Skeletal muscle satellite cell (primary cell): ENCODE data around the gene INO80E.

Experiments
- H3K27me3 ChIP-seq: 2 replicates; pipeline ENCODE4 v1.7.0; 2013; ENCODE audit warnings: low read length; ENCODE audit not compliant: control insufficient read depth, insufficient read depth
- H3K36me3 ChIP-seq: 2 replicates; pipeline ENCODE4 v1.7.0; 2013; ENCODE audit warnings: mild to moderate bottlenecking, control low read depth, low read length; ENCODE audit not compliant: insufficient read depth
- H3K4me1 ChIP-seq: 2 replicates; pipeline ENCODE4 v1.7.0; 2013; ENCODE audit warnings: low read length; ENCODE audit not compliant: control insufficient read depth, insufficient read depth
- H3K4me2 ChIP-seq: 2 replicates; pipeline ENCODE4 v1.7.0; 2013; ENCODE audit warnings: mild to moderate bottlenecking, low read length
- H3K4me3 ChIP-seq: 2 replicates; pipeline ENCODE4 v1.7.0; 2013; ENCODE audit warnings: low read length
- H3K9ac ChIP-seq: 2 replicates; pipeline ENCODE4 v1.7.0; 2013; ENCODE audit warnings: mild to moderate bottlenecking, low read depth, low read length, moderate library complexity
- H3K9me3 ChIP-seq: replicated peaks from 2 replicates; pipeline ENCODE4 v1.7.0; 2013; ENCODE audit warnings: mild to moderate bottlenecking, control low read depth, low read length

The INO80E gene

GRCh38 chr16:29996766-29997250, 767 bp downstream of the INO80E start:
- Histone ChIP-seq H3K4me3 (peak overlapping the region; percentile 78), H3K4me2 (peak overlapping the region; percentile 88), H3K9ac (peak overlapping the region; percentile 84), H3K9me3 (no peaks in the 10 kb centered on the region), H3K36me3 (peaks cover 37% of the 10 kb centered on the region), H3K27me3 (no peaks in the 10 kb centered on the region), H3K4me1 (peaks cover 20% of the 10 kb centered on the region)

DNA sequence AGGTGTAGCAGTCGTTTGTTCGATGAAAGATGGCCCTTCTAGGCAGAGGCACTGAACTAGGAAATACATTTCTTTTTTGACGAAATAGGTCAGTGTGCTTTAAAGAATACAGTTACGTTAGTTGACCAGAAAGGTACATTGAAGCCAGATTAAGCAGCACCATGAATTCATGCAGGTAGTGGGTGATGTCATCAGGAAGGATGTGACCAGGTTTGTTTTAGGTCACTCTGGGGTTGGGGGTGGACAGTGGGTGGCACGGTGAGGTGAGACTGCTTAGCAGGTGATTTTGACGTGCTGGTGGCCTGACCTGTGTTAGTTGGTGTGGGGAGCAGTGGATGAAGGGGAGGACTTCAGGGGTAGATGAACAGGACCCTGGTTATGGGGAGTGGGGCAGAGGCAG, 3.6 kb downstream of the INO80E start:
- peaks cover 16% of the 10 kb centered on the region for H3K4me1 ChIP-seq
- H3K9ac ChIP-seq: no peak overlapping the region
- no peak overlapping the region for H3K4me3 ChIP-seq
- H3K4me2 ChIP-seq: no peak overlapping the region
- peaks cover 26% of the 10 kb centered on the region for H3K36me3 ChIP-seq
- no peaks in the 10 kb centered on the region for H3K27me3 ChIP-seq
- H3K9me3 ChIP-seq: no peaks in the 10 kb centered on the region

- Histone ChIP-seq H3K9me3 (no peaks in the 10 kb centered on the region), H3K36me3 (peaks cover 31% of the 10 kb centered on the region), H3K4me1 (peaks cover 6% of the 10 kb centered on the region), H3K4me2 (no peak overlapping the region), H3K9ac (no peak overlapping the region), H3K4me3 (no peak overlapping the region), H3K27me3 (no peaks in the 10 kb centered on the region)
Measured at GRCh38 chr16:30000735-30001631, 4.9 kb downstream of the INO80E start.

- H3K9me3 ChIP-seq: no peaks in the 10 kb centered on the region
- peaks cover 28% of the 10 kb centered on the region for H3K36me3 ChIP-seq
- H3K9ac ChIP-seq: no peak overlapping the region
- H3K27me3 ChIP-seq: peaks cover 3% of the 10 kb centered on the region
- no peak overlapping the region for H3K4me3 ChIP-seq
- H3K4me2 ChIP-seq: no peak overlapping the region
- H3K4me1 ChIP-seq: no peaks in the 10 kb centered on the region
Measured at GRCh38 chr16:30002614-30003346, 6.7 kb downstream of the INO80E start.

- Histone ChIP-seq H3K36me3 (peaks cover 27% of the 10 kb centered on the region), H3K9ac (no peak overlapping the region), H3K4me2 (no peak overlapping the region), H3K9me3 (no peaks in the 10 kb centered on the region), H3K27me3 (peaks cover 5% of the 10 kb centered on the region), H3K4me1 (no peaks in the 10 kb centered on the region), H3K4me3 (no peak overlapping the region)
Measured at GRCh38 chr16:30003670-30004423, 7.8 kb downstream of the INO80E start.

GRCh38 chr16:30004424-30004776, 8.4 kb downstream of the INO80E start:
- peaks cover 10% of the 10 kb centered on the region for H3K27me3 ChIP-seq
- no peaks in the 10 kb centered on the region for H3K4me1 ChIP-seq
- H3K9ac ChIP-seq: no peak overlapping the region
- H3K36me3 ChIP-seq: peaks cover 24% of the 10 kb centered on the region
- no peak overlapping the region for H3K4me3 ChIP-seq
- H3K9me3 ChIP-seq: no peaks in the 10 kb centered on the region
- H3K4me2 ChIP-seq: no peak overlapping the region

GRCh38 chr16:30004811-30005242, 8.8 kb downstream of the INO80E start:
- Histone ChIP-seq H3K9ac (no peak overlapping the region), H3K4me1 (no peaks in the 10 kb centered on the region), H3K9me3 (no peaks in the 10 kb centered on the region), H3K4me3 (no peak overlapping the region), H3K36me3 (peaks cover 20% of the 10 kb centered on the region), H3K27me3 (peaks cover 15% of the 10 kb centered on the region), H3K4me2 (no peak overlapping the region)

- no peak overlapping the region for H3K4me2 ChIP-seq
- no peak overlapping the region for H3K9ac ChIP-seq
- H3K9me3 ChIP-seq: no peaks in the 10 kb centered on the region
- H3K36me3 ChIP-seq: peaks cover 18% of the 10 kb centered on the region
- H3K4me3 ChIP-seq: no peak overlapping the region
- peaks cover 3% of the 10 kb centered on the region for H3K4me1 ChIP-seq
- H3K27me3 ChIP-seq: peaks cover 22% of the 10 kb centered on the region
Measured at GRCh38 chr16:30005341-30006094, 9.5 kb downstream of the INO80E start.

DNA sequence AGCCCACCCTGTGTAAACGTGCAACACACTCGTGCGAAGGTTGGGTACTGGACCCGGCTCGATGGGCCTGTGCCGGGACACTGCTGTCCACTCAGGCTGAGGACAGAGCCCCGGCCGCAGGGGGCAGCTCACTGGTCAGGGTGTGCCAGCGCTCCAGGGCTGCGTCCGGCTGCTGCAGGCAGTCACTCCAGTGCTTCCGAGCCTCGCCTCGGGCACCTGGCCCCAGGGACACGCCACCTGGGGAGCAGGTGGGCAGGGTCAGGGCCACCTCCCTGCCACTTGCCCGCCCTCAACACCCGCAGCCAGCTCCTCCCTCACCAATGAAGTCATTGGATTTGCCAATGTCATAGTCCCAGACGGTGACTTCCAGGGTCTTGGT, 10.0 kb downstream of the INO80E start:
- Histone ChIP-seq H3K9ac (no peak overlapping the region), H3K4me3 (no peak overlapping the region), H3K4me2 (no peak overlapping the region), H3K4me1 (peaks cover 6% of the 10 kb centered on the region), H3K36me3 (peaks cover 18% of the 10 kb centered on the region), H3K27me3 (peaks cover 23% of the 10 kb centered on the region), H3K9me3 (no peaks in the 10 kb centered on the region)

DNA sequence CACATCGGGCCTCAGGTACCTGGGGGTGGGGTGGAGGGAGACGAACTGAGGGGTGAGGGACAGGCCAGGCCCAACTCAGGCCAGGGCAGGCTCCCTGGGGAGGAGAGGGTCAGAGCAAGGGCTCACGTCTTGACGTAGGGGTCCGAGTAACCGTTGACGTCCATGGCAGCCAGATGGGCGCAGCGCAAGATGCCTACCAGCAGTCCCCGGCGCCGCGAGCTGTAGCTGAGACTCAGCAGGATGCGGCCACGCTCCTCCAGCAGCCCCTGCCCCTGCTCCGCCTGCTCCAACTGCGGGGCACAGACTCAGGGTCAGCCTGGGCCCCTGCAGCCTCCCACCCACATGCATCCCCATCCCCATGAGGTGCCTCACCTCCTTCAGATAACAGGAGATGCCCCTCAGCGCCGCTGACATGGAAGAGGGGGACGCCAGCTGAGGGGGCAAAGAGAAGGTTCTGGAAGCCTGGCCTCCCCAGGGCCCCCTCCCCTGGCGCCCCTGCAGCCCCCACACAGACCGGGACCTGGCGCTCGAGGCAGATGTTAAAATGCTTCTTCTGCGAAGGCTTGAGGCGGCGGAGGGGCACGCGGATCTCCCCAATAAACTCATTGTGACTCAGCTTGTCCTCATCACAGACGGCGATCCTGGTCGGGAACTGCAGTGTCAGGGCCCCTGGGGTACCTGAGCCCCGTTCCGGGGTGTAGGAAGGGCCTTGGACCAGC, 10.8 kb downstream of the INO80E start:
- Histone ChIP-seq H3K27me3 (peaks cover 28% of the 10 kb centered on the region), H3K36me3 (peaks cover 13% of the 10 kb centered on the region), H3K4me2 (no peak overlapping the region), H3K4me1 (peaks cover 6% of the 10 kb centered on the region), H3K9ac (no peak overlapping the region), H3K4me3 (no peak overlapping the region), H3K9me3 (no peaks in the 10 kb centered on the region)
